ENCODE results near the gene ACTG2. TPM values are rescaled to one million over a fixed set of nuclear protein-coding genes. Genes with fewer than 3 reads are reported as not detected.

Gene ACTG2
- total RNA-seq, 1 experiment from 2014 or later = 1.5 TPM

- Histone ChIP-seq H2BK12ac (ENCODE audit: insufficient read length, low read depth, low read length) (no peak overlapping the region), H2BK15ac (ENCODE audit: low read depth, low read length) (no peak overlapping the region), H3K23ac (ENCODE audit: insufficient read length, low read depth, low read length) (no peak overlapping the region), H2BK120ac (ENCODE audit: low read depth, low read length, poor library complexity, severe bottlenecking) (no peak overlapping the region), H4K8ac (replicated peaks; ENCODE audit: insufficient read length, low read depth, low read length) (no peak overlapping the region), H3K79me1 (ENCODE audit: insufficient read depth, low read depth, low read length, poor library complexity, severe bottlenecking) (no peaks in the 10 kb centered on the region), H4K20me1 (ENCODE audit: control insufficient read depth, insufficient read depth, insufficient read length) (no peaks in the 10 kb centered on the region), H3K23me2 (ENCODE audit: insufficient read length, low read depth, low read length, poor library complexity, severe bottlenecking) (no peaks in the 10 kb centered on the region), H3K9me3 (ENCODE audit: control insufficient read depth, low read depth, low read length) (no peaks in the 10 kb centered on the region), H2AK5ac (ENCODE audit: insufficient read length, low read length) (no peak overlapping the region), H3K14ac (ENCODE audit: insufficient read depth, low read length) (no peak overlapping the region), H4K91ac (ENCODE audit: insufficient read length, low read depth, low read length) (no peak overlapping the region), H2BK20ac (ENCODE audit: low read depth, low read length, poor library complexity, severe bottlenecking) (no peak overlapping the region), H4K5ac (ENCODE audit: insufficient read length, low read depth, low read length) (no peak overlapping the region), H2AFZ (ENCODE audit: low read length) (no peak overlapping the region), H3K27ac (ENCODE audit: insufficient read length, low read depth, low read length) (no peak overlapping the region), H3K4me1 (ENCODE audit: insufficient read depth, low read length) (no peaks in the 10 kb centered on the region), H2BK5ac (ENCODE audit: insufficient read length, low read length) (no peak overlapping the region), H3K18ac (ENCODE audit: insufficient read length, low read depth, low read length) (no peak overlapping the region), H3K79me2 (ENCODE audit: insufficient read depth, low read length) (no peaks in the 10 kb centered on the region), H3K4ac (ENCODE audit: low read depth, low read length) (no peak overlapping the region), H3T11ph (ENCODE audit: low read length) (no peak overlapping the region), H3K4me2 (ENCODE audit: insufficient read depth, insufficient read length, low read length) (no peak overlapping the region), H3K9ac (ENCODE audit: extremely low read depth, insufficient read length, low read length) (no peak overlapping the region), H3K27me3 (ENCODE audit: insufficient read depth, low read length) (no peaks in the 10 kb centered on the region), H3K56ac (ENCODE audit: insufficient read length, low read depth, low read length) (no peak overlapping the region)
- WGBS (ENCODE audit: extremely low coverage, insufficient read length, low lambda C conversion rate) = no CpG with 5 or more reads among the region's 9 CpGs
- TF ChIP-seq CTCF (conservative IDR thresholded peaks at IDR 0.05) = no peak
- Mint-ChIP-seq H3K36me3 (ENCODE audit: insufficient read depth in 1 of 3, low read depth in 3 of 3) (no peaks in the 10 kb centered on the region), H3K27me3 (ENCODE audit: low read depth) (peaks cover 14% of the 10 kb centered on the region), H3K27ac (no peak overlapping the region), H3K4me3 (no peak overlapping the region), H3K9me3 (no peaks in the 10 kb centered on the region), H3K4me1 (peaks cover 14 to 16% of the 10 kb centered on the region in 2 experiments)
- DNase-seq = no peak
These were observed 28.8 kb downstream of the ACTG2 start for GRCh38 chr2:73921581-73921980.

Measured in H9 (cell line).